ENCODE measurements around the gene KCNH6.

KCNH6 gene

DNA sequence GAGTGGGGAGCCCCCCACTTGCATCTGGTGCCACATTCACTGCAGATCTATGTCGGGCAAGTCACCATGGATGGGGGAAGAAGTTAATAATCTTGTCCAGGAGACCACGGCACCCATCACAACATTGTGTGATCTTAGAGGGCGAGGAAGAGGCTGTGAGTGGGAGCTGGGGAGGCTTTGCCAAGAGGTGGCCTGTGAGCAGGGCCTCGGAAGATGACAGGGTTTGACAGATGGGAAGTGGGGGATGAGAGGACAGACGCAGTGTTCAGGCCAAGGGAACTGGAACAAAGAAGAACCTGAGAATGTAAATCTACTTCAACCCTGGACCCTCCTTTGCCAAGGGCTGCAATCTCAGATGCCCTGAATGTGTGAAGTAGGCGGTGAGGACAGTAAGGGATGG is 33.9 kb upstream of the KCNH6 start:
- no peak for DNase-seq

DNA sequence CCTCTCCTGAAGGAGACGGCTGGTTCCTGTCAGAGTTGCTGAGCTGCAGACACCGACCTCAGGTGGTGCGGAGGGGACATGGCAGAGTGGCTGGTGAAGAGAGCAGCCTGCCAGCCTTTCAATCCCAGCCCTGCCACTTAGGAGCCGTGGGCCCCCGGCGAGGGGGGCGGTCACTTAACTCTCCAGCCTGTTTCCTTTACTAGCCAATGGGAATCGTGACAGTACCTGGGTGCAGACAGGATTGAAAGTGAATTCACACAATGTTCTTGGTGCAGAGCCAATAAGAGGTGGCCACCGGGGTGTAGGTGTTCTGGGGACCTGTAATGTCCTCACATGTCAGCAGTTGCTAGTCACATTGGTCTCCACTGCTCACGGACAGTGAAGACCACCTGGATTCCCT is 32.8 kb upstream of the KCNH6 start:
- DNase-seq = no peak

DNA sequence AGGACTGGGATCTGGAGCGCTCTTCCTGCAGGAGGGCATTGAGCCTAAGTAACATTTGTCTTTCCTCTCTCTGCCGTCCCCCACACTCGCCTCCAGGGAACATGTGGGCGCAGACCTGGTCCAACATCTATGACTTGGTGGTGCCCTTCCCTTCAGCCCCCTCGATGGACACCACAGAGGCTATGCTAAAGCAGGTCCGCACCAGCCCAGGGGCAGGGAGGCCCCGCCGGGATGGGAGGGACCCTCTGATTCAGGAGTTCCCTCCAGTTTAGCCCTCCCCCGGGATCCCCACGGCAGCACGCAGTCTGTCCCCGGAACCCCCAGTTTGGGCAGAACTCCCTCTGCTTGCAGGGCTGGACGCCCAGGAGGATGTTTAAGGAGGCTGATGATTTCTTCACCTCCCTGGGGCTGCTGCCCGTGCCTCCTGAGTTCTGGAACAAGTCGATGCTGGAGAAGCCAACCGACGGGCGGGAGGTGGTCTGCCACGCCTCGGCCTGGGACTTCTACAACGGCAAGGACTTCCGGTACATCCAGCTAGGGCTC is 32.2 kb upstream of the KCNH6 start:
- DNase-seq = no peak

DNA sequence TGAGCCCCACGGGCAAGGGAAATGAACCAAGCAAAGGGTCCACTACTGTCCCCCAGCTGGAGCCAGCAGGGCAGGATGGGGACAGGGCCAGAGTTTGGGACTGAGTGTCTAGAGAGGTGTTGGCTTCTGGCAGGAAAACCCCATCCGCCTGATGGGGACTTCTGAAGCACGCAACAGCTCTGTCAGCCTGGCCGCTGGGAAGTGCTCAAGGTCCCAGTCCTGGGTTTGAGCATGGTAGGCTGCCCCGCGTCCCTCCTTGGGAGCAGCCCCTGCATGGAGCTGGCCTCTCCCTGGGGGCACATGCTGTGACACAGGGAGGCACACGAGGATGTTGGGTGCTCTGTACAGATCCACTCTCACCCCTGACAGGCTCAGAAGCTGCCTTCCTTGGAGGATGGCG is 31.7 kb upstream of the KCNH6 start:
- no peak for DNase-seq

DNA sequence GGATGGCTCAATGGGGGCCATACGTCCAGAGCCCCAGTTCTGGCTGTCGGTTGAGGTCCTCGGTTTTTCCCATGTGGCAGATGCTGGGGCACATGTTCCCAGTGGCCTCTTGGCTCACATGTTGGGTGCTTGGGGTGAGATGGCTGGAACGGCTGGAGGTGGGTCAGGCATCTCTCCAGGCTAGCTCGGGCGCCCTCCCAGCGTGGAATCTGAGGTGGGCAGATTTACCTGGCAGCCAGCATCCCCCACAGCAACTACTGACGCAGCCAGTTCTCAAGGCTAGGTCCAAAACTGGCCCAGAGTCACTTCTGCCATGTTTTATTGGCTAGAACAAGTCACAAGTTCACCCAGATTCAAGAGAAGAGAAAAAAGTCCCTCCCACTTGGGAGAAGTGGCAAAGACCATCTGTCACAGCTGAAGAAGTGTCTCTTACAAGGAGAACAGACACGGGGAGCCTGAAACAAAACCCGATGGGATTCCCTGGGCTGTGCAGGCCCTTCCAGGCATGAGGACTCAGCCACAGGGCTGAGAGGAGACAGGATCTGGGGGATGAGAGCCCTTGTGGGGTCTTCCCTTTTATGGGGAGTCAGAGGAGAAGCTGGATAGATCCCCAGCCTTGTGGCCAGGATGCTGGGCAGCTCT is 31.1 kb upstream of the KCNH6 start:
- no peak for DNase-seq

DNA sequence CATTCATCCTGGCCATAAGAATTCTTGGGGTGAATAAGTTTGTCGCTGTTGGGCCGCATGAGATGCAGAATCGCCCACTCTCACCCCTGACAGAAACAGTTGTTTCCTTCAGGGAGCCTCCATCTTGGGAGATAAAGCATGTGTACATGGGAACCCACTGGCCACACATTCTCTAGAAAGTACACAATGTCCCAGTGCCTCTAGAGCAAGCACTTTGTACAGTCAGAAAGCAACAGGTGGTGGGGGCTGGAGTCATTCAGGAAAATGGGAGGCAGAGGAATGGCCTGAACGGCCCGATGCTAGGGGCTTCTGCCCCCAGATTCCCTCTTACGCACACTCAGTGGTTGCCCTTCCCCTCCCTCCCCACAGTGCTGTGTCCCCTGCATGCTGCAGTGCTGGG is 30.2 kb upstream of the KCNH6 start:
- DNase-seq = no peak

DNA sequence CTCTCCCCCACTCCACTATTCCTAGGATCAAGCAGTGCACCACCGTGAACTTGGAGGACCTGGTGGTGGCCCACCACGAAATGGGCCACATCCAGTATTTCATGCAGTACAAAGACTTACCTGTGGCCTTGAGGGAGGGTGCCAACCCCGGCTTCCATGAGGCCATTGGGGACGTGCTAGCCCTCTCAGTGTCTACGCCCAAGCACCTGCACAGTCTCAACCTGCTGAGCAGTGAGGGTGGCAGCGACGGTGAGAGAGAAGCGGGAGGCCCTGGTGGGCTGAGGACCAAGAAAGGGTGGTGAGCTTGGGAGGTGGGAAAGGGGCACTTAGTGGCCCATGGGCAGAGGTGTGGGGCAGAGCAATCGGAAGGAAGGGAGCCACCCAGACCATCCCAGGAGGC is 29.7 kb upstream of the KCNH6 start:
- DNase-seq = no peak

DNA sequence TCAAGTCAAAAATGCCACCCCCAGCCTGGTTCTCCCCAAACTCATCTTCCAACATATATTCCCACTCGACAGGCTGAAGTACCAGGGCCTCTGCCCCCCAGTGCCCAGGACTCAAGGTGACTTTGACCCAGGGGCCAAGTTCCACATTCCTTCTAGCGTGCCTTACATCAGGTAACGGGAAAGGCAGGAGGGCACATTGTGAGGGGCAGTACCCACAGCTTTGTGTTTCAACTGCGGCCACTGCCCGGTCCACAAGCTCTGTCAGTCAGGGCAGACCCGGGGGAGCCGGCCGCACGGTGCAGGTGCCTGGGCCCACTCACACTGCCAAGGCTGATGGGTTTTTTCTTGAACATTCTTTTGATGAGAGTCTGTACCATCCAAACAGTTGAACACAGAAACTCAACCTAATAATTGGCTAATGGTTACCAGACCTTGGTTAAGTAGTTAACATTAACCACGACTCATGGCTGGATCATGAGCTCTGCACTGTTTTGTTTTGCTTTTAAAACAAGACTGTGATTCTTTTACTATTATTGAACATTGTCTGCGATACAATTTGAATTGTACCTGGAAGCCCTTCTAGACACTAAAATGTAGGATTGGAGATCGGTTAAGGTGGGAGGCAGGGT is 28.7 kb upstream of the KCNH6 start:
- DNase-seq = no peak

DNA sequence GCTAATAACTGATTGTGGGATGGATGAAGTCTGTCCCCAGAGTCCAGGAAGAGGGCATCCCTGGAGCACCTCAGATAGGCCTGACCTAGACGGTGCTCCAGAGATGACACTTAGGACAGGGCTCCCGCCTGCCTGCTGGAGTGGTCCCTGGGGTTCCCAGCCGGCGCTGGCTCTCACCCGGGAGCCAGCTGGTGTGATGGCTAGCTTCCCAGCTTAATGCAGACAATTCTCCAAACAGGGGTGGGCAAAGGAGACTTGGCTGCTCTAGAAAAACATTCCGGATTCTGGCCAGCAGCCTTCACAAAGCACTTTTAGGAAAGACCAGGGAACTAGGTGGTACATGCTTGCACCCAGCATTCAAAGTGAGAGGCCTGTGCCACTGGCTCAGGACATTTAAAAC is 27.7 kb upstream of the KCNH6 start:
- DNase-seq = no peak

DNA sequence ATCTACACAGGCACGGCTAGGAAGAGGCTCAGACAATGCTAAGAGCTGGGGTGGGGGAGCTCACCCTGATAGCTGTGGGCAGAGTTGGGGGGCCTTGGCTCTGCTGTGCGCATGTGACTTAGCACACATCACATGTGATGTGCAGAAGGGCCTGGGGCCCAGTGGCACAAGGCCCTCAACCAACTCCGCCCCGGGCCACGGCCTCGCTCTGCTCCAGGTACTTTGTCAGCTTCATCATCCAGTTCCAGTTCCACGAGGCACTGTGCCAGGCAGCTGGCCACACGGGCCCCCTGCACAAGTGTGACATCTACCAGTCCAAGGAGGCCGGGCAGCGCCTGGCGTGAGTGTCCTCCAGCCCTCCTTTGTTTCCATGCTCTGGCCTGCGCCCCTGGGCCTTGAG is 27.0 kb upstream of the KCNH6 start:
- no peak for DNase-seq

DNA sequence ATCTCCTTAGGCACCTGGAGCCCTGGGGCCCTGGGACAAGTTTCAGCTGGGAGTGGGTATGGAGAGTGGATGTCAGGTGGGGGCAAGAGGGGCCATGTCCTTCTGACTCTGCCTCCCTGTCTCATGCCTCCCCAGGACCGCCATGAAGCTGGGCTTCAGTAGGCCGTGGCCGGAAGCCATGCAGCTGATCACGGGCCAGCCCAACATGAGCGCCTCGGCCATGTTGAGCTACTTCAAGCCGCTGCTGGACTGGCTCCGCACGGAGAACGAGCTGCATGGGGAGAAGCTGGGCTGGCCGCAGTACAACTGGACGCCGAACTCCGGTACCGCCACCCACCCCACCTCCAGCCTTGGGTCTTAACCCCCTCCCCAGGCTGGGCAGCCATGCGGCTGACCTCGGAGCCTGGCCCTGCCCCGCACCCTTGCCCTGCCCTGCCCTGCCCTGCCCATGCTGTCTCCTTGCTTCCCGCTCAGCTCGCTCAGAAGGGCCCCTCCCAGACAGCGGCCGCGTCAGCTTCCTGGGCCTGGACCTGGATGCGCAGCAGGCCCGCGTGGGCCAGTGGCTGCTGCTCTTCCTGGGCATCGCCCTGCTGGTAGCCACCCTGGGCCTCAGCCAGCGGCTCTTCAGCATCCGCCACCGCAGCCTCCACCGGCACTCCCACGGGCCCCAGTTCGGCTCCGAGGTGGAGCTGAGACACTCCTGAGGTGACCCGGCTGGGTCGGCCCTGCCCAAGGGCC is 26.3 kb upstream of the KCNH6 start:
- no peak for DNase-seq

DNA sequence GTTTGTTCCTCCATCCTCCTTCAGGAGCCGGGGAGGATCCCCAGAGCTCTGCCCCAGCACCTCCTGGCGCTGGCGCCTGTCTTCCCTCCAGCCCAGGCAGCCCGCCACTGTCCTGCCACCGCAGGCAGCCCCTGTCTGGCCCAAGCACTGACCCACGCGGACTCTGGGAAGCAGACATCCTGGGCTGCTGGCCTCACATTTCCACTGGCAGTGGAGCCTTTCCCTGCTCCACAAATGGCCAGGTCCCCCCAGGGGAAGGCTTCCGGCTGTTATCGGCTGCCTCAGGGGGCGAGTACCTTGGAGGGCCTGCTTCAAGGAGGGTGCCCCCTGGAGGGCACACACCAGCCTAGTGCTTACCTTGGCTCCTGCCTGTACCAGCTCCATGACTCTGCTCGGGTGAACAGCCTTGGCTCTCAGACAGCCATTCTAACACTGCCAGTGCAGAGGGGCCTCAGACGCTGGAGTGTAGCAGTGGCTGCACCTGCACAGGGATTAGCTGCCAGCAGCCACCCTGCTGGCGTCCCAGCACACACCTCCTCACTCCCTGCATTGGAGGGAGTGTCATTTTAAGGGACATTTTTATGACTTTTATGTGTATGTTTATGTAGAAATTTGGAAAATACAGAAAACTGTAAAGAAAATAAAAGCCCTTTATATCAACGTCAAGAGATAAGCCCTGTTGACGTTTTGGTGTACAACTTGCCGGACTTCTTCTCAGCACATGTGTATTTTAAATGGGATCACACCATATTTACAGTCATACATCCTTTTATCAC is 25.3 kb upstream of the KCNH6 start:
- DNase-seq = no peak

DNA sequence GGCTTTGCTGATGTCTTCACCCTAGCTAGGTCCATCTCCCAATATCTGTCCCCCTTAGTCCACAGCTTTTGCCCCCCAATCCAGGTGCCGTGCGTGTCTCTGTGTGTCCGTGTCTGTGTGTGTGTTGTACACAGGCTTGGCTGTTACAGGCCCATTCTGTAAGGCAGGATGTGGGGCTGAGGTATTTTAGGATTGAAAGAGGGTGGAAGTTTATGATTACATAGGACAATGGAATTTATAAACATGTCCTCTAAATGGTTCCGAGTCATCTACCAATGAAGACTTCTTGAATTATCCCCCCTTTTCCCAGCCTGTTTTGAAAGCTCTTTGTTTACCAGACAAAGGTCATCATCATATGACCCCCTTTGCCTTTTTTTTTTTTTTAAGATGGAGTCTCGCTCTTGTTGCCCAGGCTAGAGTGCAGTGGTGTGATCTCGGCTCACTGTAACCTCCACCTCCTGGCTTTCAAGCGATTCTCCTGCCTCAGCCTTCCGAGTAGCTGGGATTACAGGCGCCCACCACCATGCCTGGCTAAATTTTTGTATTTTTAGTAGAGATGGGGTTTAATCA is 24.4 kb upstream of the KCNH6 start:
- DNase-seq = no peak

DNA sequence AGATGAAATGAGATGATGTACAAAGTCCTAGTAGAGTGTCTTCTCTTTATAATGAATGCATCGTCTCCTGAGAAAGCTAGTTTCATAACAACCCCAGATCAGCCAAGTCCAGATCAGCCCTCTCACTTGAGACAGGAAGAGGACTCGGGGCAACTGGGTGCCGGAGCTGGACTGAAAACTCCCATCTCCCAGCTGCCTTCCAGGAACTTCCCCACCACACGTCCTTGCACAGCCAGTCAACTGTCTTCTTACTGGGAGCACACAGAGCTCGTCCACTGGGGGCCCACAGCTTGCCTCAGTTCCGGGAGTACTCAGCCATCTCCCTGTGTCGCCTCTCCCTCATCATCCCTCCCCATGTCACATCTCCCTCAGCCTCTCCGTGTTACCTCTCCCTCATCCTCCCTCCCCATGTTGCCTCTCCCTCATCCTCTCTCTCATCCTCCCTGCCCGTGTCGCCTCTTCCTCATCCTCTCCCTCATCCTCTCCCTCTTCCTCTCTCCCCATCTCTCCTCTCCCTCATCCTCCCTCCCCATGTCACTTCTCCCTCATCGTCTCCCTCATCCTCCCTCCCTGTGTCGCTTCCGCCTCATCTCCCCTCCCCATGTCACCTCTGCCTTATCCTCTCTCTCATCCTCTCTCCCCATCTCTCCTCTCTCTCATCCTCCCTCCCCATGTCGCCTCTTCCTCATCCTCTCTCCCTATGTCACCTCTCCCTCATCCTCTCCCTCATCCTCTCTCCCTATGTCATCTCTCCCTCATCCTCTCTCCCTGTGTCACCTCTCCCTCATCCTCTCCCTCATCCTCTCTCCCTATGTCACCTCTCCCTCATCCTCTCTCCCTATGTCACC is 22.4 kb upstream of the KCNH6 start:
- no peak for DNase-seq

DNA sequence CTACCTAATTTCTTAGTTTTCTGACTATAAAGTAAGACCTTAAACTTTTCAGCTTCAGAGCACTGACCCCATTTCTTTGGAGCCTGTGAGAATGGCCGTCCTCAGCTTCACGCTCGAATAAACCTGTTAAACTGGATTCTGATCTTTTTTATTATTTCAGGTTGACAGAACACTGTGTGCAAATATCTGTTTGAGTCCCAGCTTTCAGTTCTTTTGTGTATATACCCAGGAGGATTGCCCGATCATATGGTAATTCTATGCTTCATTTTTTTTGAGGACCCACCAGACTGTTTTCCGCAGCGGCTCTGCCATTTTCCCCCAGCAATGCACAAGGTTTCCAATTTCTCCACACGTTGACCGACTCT is 19.8 kb upstream of the KCNH6 start:
- DNase-seq = no peak

DNA sequence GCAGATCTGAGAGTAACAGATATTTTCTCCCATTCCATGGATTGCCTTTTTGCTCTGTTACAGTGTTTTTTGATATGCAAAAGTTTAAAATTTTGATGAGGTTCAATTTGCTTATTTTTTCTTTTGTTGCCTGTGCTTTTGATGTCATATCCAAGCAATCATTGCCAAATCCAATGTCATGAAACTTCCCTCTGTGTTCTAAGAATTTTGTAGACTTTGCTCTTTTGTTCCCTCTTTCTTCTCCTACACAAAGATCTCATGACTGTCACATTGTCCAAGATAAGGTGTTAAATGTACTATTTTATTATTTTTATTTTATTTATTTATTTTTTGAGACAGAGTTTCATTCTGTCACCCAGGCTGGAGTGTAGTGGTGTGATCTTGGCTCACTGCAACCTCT is 18.9 kb upstream of the KCNH6 start:
- no peak for DNase-seq

DNA sequence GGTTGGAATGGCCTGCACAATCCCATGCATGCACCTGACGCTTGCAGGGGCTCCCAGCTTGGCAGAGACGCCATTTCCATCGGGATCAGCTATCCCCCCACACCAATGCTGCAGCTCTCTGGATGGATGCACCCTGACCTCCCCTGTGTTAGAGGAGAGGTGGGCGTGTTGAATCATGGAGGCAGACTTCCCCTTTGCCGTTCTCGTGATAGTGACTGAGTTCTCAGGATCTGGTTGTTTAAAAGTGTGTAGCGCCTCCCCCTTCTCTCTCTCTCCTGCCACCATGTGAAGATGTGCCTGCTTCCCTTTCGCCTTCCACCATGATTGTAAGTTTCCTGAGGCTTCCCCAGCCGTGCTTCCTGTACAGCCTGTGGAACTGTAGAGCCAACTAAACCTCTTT is 17.8 kb upstream of the KCNH6 start:
- DNase-seq = no peak

DNA sequence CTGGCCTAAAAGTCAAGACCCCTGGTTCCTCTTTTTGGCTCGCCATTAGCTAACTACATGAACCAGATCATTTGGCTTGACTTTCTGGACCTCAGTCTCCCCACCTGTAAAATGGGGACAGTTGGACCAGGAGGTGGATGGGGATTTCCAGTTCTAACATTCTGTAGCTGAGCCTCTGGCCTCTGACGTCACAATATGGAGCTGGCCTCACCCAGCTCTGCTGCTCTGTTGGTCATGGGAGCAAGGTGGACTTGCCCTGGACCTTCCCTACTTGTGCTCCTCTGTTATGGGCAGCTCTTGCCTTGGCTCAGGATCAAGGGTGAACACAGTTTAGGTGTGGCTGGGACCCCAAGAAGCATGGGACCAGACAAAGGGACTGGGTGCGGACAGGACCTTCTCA is 16.5 kb upstream of the KCNH6 start:
- DNase-seq = no peak

DNA sequence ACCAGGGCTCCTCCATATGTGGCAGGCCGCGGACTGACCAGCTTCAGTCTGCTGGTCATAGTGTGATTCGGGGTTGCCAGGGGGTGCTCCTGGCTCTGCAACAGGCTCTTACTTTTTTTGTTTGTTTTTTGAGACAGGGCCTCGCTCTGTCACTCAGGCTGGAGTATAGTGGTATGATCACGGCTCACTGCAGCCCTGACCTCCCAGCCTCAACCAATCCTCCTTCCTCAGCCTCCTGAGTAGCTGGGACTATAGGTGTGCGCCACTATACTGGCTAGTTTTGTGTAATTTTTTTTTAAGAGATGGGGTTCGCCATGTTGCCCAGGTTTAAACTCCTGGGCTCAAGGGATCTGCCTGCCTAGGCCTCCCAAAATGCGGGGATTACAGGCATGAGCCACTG is 11.8 kb upstream of the KCNH6 start:
- DNase-seq = no peak

DNA sequence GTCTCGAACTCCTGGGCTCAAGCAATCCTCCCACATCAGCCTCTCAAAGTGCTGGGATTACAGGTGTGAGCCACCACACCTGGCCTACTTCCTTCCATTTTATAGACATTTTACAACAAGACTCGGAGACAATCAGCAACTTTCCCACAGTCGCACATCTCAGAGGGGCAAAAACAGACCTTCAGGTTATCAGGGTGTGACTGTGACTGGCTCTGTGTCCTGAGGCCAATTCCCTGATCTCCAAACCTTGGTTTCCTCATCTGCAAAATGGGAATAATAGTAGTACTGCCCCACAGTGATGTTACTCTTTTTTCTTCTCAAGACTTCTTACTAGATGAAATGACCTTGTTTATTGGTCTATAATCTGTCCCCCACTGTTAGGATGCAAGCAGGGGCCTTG is 10.8 kb upstream of the KCNH6 start:
- no peak for DNase-seq

DNA sequence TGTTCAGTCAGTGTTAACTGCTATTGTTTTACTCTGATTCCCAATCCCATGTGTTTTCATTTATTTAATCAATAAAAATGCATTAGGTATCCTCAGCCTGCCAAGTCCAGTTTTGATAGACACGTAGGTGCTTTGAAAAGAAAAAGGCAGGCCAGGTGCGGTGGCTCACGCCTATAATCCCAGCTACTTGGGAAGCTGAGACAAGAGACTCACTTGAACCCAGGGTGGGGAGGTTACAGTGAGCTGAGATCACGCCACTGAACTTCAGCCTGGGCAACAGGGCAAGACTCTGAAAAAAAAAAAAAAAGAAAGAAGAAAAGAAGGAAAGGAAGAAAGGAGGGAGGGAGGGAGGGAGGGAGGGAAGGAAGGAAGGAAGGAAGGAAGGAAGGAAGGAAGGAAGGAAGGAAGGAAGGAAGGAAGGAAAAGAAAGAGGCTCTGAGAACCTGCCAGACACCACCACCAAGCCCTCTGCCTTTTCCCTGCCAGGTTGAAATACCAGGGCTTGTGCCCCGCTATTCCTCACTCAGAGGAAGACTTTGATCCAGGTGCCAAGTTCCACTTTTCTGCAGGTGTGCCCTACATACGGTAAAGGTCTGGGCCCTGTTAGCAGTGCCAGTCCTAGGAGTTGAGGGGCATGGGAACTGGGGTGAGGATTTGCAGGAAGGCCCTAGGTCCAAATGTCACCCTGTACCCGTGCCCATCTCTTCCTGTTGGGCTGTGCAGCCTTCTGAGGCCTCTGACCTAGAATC is 10.1 kb upstream of the KCNH6 start:
- no peak for DNase-seq

DNA sequence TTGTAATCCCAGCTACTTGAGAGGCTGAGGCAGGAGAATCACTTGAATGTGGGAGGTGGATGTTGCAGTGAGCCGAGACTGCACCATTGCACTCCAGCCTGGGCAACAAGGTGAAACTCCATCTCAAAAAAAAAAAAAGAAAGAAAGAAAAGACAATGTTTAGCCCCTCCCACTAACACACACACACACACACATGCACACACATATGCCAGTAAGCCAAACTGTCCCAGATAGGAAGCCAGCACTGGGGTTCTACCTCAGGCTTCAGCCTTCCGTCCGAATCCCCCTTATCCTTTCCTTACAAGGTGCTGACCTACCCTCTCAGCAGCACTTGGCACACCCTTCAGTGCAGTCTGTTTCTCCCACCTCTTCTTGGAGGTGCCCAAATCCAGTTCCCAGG is 8.7 kb upstream of the KCNH6 start:
- no peak for DNase-seq
